NCI-H1694 treated with DMSO at 0.1 percent for 48 hours (cell line): ENCODE data around the gene SPOPL.
"Not testable (repeated sequence)": the region's sequence is repeated elsewhere in the genome, so short reads cannot be mapped to it uniquely, and the experiment has no call there.

ENCODE experiments used
- DNase-seq: peaks from one replicate; lab custom pipeline; 2025; lab: John Stamatoyannopoulos, UW

Gene SPOPL

DNA sequence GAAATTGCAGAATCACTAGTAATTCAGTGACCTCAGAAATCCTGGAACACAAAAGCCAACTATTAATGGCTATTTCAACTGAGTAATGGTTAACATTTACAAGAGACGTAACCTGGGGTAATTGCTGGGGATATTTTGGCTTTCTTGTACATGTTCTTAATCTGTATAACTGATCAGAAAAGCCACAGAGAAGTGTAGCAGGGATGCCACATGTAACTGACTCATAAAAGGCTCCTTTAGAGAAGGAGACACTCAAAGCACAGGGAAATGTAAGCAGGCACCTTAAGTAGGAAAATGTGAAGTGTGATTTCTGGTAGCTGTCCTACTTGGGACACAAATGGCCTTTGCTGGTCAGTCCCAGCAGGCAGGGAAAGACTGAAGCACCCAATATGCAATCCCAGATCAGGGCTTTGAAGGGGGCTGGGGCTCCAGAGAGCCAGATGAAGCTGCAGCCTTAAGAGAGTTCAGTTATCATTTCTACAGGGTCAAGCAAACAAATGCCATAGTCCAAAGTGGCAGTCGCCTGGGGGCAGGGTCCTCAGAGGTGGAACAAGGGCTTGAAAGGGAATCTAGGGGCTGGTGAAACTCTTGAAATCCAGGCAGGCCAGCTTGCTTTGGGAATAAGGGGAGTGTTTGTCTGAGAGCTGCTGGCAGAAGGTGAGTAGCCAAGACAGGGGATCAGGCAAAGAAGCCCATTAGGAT is 7.2 kb upstream of the SPOPL start:
- no peak for DNase-seq

DNA sequence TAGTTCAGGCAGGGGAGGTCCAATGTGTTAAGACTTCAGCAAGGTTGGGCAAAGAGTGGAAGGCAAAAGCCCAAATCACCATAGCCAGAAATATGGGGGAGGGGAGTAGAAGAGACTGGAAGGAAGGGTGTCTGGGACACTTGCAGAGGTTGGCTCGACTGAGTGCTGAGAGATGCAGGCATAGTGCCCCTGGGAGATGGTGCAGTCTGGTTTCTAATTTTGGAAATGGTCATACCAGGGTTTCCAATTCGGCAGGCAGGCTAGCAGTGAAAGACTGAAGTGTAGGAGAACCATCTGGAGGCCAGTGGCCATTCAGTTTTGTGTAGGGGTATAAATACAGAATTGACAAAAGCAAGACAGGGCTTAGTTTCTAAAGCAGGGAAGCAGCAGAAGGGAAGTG is 6.2 kb upstream of the SPOPL start:
- no peak for DNase-seq

DNA sequence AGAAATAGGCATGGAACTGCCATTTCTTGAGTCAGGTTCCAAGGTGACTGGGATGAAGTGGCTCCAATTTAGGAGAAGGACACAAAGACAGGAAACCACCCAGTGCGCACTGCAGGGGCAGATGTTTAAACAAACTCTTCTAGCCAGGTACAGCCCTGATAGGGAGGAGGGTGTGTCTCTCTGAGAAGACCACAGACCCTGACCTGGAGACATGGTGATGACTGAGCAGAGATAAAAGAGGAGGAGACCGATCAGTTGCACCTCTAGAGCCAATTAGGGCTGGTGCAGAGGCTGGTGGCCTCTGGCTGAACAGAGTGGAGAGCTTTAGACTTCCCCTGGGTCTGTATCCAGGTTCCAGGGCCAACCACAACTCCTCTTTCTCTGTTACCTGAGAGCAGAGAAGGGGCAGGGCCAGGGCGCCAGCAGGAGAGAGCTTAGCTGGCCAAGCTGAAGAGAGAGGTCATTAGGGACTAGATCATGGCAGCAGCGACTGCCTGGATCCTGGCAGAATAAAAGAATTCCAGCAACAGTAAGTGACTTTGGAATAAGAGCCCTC is 5.4 kb upstream of the SPOPL start:
- DNase-seq: no peak

DNA sequence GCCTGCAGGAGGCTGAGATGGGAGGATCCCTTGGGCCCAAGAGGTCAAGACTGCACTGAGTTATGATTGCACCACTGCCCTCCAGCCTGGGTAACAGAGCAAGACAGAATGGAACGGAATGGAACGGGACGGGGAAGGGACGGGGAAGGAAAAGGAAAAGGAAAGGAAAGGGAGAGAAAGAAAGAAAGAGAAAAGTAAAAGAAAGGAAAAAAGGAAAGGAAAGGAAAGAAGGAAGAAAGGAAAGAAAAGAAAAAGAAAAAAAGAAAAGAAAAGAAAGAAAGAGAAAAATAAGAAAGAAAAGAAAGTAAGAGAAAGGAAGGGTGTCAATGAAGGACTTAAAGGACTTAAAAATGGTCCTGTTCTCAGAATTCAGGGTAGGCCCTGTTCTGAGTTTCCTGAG is 4.3 kb upstream of the SPOPL start:
- no peak for DNase-seq

DNA sequence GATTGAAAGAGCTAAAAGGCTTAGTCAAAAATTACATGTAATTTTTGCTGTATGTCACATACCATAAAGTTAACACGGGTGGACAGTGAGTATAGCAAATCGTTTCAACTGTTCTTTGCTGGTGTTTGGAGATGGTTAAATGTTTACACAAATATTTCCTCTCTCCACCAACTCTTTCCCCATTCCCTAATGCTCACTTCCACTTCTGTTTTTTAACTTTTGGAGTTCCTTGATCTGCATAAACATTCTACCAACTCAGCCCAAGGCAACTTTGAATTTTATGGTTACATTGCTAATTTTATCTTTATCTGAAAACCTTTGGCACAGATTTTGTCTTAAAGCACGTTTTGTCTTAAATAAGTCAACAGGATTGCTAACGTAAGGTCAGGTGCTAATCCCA is 1.9 kb upstream of the SPOPL start:
- DNase-seq: no peak

- no peak for DNase-seq
Observed at GRCh38 chr2:138500592-138501424, 762 bp upstream of the SPOPL start.

DNA sequence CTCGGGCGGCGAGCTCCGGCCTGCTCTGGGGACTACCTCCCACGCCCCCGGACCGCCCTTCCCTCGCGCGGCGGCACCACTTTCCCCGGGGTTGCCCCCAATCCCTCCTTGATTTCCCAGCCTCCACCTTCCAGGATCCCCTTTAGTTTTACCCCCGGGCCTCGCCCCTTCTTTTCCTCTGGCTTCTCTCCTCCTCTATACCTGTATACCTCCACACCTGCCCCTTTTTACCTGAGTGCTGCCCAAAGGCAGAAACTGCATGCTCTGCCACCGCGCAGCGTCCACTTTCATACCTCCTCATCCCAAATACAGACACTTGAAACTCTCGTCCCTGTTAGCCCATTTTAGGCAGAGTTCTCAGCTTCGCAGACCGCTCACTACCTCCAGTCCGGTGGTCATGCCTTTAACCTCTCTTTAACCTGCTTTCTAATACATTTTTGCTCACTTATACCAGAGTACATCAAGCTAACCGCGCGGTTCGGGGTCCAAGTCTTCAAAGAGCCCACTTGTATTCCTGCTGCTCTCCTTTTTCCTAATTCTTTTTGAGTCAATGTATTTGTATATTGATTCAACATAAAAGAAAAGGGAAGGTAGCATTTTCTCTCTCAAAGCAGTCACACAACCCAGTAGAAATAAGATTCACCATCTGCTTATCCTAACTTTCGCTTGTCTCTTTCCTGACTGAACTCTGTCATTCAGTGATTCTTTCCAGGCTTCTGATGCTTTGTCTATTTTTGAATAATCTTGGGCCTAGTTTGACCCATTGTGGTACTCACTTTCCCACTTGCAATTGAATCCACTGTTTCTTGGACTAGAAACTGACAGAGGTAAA is 901 bp downstream of the SPOPL start:
- no peak for DNase-seq

DNA sequence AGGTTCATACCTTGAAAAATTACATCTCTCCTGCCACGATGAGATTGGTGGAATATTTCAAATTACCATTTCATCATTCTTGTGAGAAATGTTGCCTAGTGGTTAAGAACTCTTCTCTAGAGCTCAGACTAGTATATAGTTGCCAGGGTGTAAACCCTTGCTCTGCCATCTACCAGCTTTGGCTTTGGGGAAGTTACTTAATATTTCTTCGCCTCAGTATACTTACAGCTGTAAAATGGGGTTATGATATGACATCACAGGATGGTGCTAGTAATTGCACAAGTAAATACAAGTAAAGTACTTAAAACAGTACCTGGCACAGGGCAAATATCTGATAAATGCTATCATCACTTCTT is 1.5 kb downstream of the SPOPL start:
- DNase-seq: no peak

DNA sequence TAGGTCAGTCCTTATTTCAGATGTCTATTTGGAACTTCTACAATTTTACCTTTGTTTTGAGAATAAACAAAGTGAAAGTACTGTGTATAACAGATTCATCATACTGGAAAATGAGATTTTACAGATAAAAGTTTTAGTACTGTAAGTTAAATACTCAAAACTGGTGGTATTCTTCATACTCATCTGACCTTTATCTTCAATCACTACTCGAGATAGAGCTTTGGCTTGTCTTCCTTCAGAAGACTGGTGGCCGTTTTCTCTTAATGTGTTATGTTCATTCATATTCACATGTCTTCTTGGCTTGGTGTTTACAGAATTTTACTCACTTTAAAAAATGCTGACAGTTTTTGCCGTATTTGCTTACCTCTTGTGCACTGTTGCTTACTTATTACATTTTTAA is 2.1 kb downstream of the SPOPL start:
- DNase-seq: no peak

- DNase-seq: no peak
Observed at GRCh38 chr2:138504092-138504491, 2.5 kb downstream of the SPOPL start.

DNA sequence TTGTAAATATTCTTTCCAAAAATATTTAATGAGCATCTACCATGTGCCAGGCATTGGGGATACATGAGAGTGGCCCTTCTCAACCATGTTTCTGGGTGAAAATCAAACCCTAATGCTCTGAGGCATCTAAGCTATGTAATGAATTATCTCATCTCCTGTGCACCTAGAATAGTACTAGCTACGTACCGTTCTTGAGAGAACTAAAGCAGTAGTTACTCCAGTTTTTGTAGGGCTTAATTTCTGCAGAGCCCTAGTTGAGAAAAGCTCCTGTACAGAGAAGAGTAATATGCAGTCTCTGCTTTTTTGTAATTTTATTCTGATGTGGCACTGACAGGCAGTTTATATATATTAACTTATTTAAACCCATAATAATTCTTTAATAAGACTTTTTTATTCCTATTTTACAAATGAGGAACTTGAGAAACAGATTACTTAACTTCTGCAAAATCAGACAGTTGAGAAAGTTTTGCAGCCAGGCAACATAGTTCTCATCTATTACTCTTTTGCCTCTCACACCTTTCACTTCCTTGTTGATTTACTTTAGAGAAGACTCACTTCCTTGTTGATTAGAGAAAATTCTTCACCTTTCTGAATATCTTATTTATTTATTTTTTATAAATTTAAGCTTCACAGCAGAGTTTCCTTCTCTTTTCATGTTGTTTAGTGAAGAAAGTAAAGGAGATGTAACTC is 3.1 kb downstream of the SPOPL start:
- no peak for DNase-seq

DNA sequence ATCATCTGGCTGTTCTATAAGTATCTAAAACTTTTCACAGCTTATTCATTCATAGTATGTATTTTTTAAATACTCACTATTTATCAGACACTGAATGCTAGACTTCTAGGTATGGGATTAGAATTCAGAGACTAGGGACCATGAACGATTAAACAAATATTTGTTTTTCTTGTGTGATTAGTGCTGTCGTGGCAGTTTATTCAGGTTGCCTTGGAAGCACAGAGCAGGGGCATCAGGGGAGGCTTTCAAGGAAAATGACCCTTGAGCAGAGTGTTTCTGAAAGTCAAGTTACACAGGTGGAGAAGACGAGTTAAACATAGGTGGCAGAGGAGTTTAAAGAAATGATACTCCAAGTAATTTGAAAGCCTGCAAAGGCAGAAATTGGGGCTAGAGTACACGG is 5.7 kb downstream of the SPOPL start:
- no peak for DNase-seq

GRCh38 chr2:138510319-138510718 is 8.7 kb downstream of the SPOPL start:
- DNase-seq: no peak

DNA sequence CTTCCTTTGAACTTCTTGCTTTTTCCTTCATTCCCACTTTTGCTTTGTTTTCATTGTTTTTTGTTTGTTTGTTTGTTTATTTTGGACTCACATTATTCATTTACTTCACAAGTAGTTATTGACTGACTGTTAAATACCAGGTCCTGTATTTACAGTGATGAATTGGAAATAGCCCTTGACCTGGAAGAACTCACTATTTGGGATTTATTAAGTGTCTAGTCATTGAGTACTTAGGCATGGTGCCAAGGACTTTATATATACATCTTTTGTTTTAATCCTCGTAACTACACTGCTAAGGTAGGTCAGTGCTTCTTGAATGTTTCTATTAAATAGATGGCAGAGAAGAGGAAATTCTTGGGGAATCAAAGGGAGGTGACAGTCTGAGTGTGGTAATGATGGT is 11.1 kb downstream of the SPOPL start:
- no peak for DNase-seq

- DNase-seq: no peak
Observed at GRCh38 chr2:138514173-138514572, 12.6 kb downstream of the SPOPL start.

GRCh38 chr2:138515092-138515491 is 13.5 kb downstream of the SPOPL start:
- no peak for DNase-seq

DNA sequence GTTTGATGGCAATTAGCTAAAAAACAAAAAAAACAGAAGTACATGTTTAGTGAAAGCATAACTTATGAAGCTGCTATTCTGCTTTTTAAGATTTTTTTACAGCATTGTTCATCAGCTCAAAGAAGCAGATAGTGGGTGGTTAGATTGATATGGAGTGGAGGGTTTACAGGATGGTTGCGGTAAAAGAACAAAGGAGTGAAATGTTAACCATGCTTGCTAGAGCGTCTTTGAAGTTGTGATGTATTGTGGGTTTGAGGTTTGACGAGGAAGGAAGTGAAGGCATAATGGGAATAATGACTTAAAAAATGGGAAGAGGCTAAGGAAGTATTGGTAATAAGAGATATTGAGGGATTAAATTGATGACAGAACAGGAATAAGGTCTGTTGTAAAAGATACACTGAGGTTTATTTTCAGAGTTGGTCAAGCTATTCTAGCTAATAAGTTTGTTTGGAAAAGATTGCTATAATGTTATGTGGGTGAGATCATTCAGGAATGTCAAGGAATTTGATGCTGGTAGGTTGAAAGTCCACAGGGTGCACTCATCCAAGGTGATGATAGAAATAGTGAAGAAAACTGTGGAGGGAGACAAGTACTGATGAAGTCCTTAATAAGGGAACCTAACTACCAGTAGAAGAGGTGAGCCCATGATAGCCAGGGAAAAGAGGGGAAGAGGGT is 14.6 kb downstream of the SPOPL start:
- DNase-seq: no peak

GRCh38 chr2:138518860-138519259 is 17.3 kb downstream of the SPOPL start:
- no peak for DNase-seq

GRCh38 chr2:138521821-138522220 is 20.3 kb downstream of the SPOPL start:
- no peak for DNase-seq

DNA sequence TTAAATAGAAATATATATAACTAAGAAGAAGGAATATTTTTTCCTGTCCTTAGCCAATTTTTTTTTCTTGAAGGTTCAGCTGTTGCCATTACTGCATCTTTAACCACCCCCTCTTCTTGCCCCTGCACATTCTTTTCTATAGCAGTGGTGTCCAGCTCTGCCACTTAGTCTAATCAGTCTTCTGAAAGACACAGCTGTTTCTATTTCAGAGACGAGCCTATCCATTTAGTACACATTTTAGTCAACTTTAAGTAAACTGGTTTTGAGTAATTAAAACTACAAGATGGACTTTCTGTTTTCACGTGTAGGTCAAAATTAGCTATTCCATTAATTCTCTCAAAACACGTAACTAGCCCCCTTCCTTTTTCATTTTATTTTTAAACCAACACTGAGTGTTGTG is 21.0 kb downstream of the SPOPL start:
- no peak for DNase-seq

GRCh38 chr2:138523018-138523672 is 21.6 kb downstream of the SPOPL start:
- not testable (repeated sequence) for DNase-seq
